HFFc6 (cell line): ENCODE measurements around the gene BMP7. TPM values are rescaled to one million over a fixed set of nuclear protein-coding genes. Genes with fewer than 3 reads are reported as not detected.

Experiments
- DNase-seq: peaks from one replicate; pipeline ENCODE4 v3.0.0-alpha.2; 2018
- H3K27ac Mint-ChIP-seq: 2 replicates; pipeline ENCODE4 v1.8.0; 2020; ENCODE audit warnings: mild to moderate bottlenecking, mixed read lengths
- H3K27me3 Mint-ChIP-seq: 2 replicates; pipeline ENCODE4 v1.8.0; 2021; ENCODE audit warnings: mild to moderate bottlenecking, moderate library complexity, mixed read lengths; ENCODE audit not compliant: insufficient read depth
- H3K36me3 Mint-ChIP-seq: 2 replicates; pipeline ENCODE4 v1.8.0; 2021; ENCODE audit warnings: low read depth, mixed read lengths
- H3K4me1 Mint-ChIP-seq: 2 replicates; pipeline ENCODE4 v1.8.0; 2020; ENCODE audit warnings: low read depth, mixed read lengths
- H3K4me3 Mint-ChIP-seq: 2 replicates; pipeline ENCODE4 v1.8.0; 2020; ENCODE audit warnings: mild to moderate bottlenecking, moderate library complexity, mixed read lengths
- H3K9me3 Mint-ChIP-seq: 2 replicates; pipeline ENCODE4 v1.8.0; 2020; ENCODE audit warnings: mild to moderate bottlenecking, mixed read lengths
- total RNA-seq, 6 experiments: library from RNA; stranded (reverse); fragmentation: NEBNext Ultra II Directional; extraction: Animal tissue kit (Norgen Biotek cat#: 25700); gene quantifications; 2 replicates in 1 of 6; 3 replicates in 5 of 6; pipeline ENCODE4 v1.2.3, GENCODE V29; 2021
- TF ChIP-seq, protein P1 (sequence below): fragments of 200-600 bp; sonication (generic); IDR thresholded peaks from 2 replicates; pipeline ENCODE4 v1.5.0; 2021; ENCODE audit warnings: antibody characterized with exemption, mild to moderate bottlenecking

Gene BMP7
- total RNA-seq, 6 experiments from 2014 or later: not detected

DNA sequence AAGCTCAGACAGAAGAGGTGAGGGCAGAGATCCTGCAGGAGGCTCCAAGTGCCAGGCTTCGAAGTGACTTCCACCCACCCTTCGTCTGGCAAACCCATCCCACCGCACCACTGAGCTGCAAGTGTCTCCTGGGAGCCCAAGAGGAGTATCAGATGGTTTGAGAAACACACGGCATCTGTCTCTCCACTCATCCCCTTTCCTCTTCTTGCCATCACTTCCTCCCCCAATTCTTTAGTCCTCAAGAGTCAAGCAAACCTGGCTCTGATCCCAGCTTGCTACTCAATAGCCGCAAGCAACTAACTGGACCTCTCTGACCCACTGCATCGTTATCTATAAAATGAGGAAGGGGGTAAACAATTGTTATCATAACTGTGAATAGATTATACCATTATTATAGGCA lies 142.1 kb downstream of the BMP7 start:
- no peak overlapping the region for H3K27ac Mint-ChIP-seq
- TF ChIP-seq, protein P1, sequence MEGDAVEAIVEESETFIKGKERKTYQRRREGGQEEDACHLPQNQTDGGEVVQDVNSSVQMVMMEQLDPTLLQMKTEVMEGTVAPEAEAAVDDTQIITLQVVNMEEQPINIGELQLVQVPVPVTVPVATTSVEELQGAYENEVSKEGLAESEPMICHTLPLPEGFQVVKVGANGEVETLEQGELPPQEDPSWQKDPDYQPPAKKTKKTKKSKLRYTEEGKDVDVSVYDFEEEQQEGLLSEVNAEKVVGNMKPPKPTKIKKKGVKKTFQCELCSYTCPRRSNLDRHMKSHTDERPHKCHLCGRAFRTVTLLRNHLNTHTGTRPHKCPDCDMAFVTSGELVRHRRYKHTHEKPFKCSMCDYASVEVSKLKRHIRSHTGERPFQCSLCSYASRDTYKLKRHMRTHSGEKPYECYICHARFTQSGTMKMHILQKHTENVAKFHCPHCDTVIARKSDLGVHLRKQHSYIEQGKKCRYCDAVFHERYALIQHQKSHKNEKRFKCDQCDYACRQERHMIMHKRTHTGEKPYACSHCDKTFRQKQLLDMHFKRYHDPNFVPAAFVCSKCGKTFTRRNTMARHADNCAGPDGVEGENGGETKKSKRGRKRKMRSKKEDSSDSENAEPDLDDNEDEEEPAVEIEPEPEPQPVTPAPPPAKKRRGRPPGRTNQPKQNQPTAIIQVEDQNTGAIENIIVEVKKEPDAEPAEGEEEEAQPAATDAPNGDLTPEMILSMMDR: no peak
- no peaks in the 10 kb centered on the region; the same call in 1 of the 2 replicates for H3K4me1 Mint-ChIP-seq
- no peaks in the 10 kb centered on the region for H3K36me3 Mint-ChIP-seq
- DNase-seq: no peak
- H3K4me3 Mint-ChIP-seq: no peak overlapping the region
- H3K27me3 Mint-ChIP-seq: peaks cover 14% of the 10 kb centered on the region
- H3K9me3 Mint-ChIP-seq: no peaks in the 10 kb centered on the region; the same call in 1 of the 2 replicates

DNA sequence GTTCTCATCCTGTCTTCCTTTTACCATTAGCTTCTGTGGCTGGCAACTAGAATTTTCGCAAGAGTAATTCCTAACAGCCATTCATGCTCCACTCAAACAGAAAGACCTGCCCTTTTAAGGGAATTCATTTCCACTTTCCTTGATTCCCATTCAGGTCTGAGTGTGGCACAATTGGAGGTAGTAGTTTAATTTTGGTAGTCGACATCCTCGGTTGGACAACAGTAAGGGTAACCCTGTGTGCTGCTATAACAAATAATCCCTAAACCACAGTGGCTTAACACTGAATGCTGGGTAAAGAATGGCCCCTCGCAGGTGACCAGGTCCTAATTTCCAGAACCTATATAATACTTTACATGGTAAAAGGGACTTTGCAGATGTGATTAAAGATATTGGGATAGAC lies 142.9 kb downstream of the BMP7 start:
- no peak overlapping the region for H3K27ac Mint-ChIP-seq
- no peaks in the 10 kb centered on the region for H3K36me3 Mint-ChIP-seq
- peaks cover 14% of the 10 kb centered on the region for H3K27me3 Mint-ChIP-seq
- TF ChIP-seq, protein P1: no peak
- H3K9me3 Mint-ChIP-seq: no peaks in the 10 kb centered on the region; the same call in 1 of the 2 replicates
- no peak overlapping the region for H3K4me3 Mint-ChIP-seq
- no peaks in the 10 kb centered on the region; the same call in 1 of the 2 replicates for H3K4me1 Mint-ChIP-seq
- DNase-seq: no peak

DNA sequence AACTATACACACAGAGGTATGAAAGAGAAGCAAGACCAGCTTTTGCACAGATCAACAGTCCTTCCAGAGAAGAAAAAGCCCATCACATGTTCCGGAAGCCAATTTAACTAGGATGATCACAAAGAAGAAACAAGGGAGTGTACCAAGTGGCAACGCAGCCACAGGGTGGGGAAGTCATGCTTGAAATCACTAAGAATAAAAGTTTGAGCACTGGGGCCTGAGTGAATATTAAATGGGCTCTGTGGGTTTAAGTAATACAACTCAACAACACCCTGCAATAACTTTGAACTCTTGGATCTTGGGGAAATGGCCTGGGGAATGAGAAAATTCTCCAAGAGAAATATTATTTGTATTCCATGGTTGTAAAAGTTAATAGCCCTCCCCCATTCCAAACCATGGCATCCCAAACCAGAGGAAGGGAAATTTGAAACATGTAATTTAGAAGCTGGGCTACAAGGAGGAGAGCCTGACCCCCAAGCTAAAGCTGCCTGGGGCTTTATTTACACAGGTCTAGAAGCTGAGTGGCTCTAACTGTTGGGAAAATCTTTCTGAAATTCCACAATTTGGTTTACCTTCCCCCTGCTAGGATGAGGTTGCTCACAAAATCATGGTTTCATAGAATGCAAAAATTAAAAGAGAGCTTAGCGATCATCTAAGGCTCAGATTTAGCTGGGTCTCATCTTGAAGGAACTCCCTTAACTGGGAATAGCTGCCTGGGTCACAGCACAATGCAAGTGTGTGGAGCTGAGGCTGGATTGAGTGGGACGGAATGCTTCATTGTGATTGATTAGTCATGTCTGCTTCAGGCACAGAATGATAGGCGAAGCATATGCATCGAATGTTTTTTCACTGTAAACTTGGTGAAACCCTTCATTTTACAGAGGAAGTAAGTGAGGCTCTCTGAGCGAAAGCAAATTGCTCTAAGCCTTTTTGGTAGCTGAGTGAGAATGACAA lies 143.6 kb downstream of the BMP7 start:
- peaks cover 14% of the 10 kb centered on the region for H3K27me3 Mint-ChIP-seq
- H3K4me1 Mint-ChIP-seq: no peaks in the 10 kb centered on the region; the same call in 1 of the 2 replicates
- TF ChIP-seq, protein P1: no peak
- DNase-seq: no peak
- no peak overlapping the region for H3K4me3 Mint-ChIP-seq
- H3K36me3 Mint-ChIP-seq: no peaks in the 10 kb centered on the region
- H3K9me3 Mint-ChIP-seq: no peaks in the 10 kb centered on the region; the same call in 1 of the 2 replicates
- no peak overlapping the region for H3K27ac Mint-ChIP-seq

DNA sequence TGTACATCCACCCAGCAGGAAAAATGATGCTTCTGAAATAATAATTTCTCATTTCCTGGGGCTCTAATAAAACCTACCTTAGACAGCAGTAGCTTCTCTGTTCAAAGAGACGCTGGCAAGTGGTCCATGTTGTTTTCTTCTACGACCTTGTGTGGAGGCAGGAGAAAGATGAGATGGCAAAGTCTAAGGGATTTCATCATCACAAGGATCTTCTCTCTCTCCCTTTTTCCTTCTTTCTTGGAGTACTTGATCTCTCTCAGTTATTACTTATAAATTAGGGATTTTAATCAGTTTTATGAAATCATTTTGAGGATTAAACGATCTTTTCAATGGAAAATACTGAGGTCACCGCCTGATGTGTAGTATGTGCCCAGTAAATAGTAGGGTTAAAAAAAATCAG lies 147.5 kb downstream of the BMP7 start:
- H3K9me3 Mint-ChIP-seq: peaks cover 19% of the 10 kb centered on the region
- H3K4me3 Mint-ChIP-seq: no peak overlapping the region
- no peak for DNase-seq
- peaks cover 7% of the 10 kb centered on the region for H3K27me3 Mint-ChIP-seq
- H3K4me1 Mint-ChIP-seq: no peaks in the 10 kb centered on the region
- TF ChIP-seq, protein P1: no peak
- peaks cover under 1% of the 10 kb centered on the region; the same call in 1 of the 2 replicates for H3K36me3 Mint-ChIP-seq
- no peak overlapping the region for H3K27ac Mint-ChIP-seq

Other genes starting within 250 kb of the BMP7 start
- gene SPO11, start 63.2 kb upstream of the BMP7 start, total RNA-seq: not detected
- 10 to 100 TPM; 25.1 to 31.4 (median 28.3) TPM for gene RAE1, start 84.6 kb upstream of the BMP7 start, total RNA-seq
- 1 to 10 TPM; 3.7 to 5.7 (median 4.6) TPM for gene RBM38, start 124.8 kb upstream of the BMP7 start, total RNA-seq